Activated naive CD4-positive, alpha-beta T cell treated with anti-CD3 and anti-CD28 coated beads, Interleukin-2, amount 10 ng/mL, durations not matched to agents 7 days and 5 days (primary cell): ENCODE measurements around the gene MYLK3.

Experiments
- CTCF ChIA-PET: fragments of 350-600 bp; sonication (Branson Sonifier 250); formaldehyde crosslinking; loops from one replicate; lab custom pipeline; 2021; ENCODE audit warnings: antibody characterized with exemption; lab: Charles Lee
- DNase-seq: peaks from one replicate; pipeline ENCODE4 v3.0.0-alpha.2; 2020
- H3K27ac Mint-ChIP-seq: one replicate; pipeline ENCODE4 v1.8.0; 2021; ENCODE audit warnings: mild to moderate bottlenecking, moderate library complexity, mixed read lengths
- H3K27me3 Mint-ChIP-seq: one replicate; pipeline ENCODE4 v1.8.0; 2021; ENCODE audit warnings: mild to moderate bottlenecking, mixed read lengths
- H3K36me3 Mint-ChIP-seq: one replicate; pipeline ENCODE4 v1.8.0; 2021; ENCODE audit warnings: mixed read lengths
- H3K4me1 Mint-ChIP-seq: one replicate; pipeline ENCODE4 v1.8.0; 2021; ENCODE audit warnings: mixed read lengths
- H3K4me3 Mint-ChIP-seq: one replicate; pipeline ENCODE4 v1.8.0; 2021; ENCODE audit warnings: mild to moderate bottlenecking, moderate library complexity, mixed read lengths
- H3K9me3 Mint-ChIP-seq: one replicate; pipeline ENCODE4 v1.8.0; 2021; ENCODE audit warnings: mixed read lengths

The MYLK3 gene

DNA sequence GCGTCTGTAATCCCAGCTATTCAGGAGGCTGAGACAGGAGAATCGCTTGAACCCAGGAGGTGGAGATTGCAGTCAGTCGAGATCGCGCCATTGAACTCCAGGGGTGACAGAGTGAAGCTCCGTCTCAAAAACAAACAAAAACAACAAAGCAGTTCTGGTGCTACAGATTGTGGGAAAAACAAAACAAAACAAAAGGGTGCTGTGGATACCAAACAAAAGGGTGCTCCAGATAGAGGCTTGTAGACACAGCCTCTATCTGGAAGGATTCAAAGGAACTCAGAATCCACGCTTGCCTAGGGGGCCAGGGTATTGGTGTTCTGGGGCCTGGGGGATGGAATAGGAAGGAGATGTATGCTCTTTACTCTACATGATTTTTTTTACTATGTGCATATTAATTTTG lies 2.5 kb downstream of the MYLK3 start:
- Mint-ChIP-seq H3K4me3 (no peak overlapping the region), H3K27ac (no peak overlapping the region), H3K9me3 (no peaks in the 10 kb centered on the region), H3K27me3 (peaks cover 3% of the 10 kb centered on the region), H3K4me1 (peaks cover 4% of the 10 kb centered on the region), H3K36me3 (no peaks in the 10 kb centered on the region)
- no peak for DNase-seq
- CTCF ChIA-PET: interaction anchor here (1.2 kb wide), 1 partner anchor 72 kb away, joined by 3 read pairs; no protein-coding TSS in a partner anchor

DNA sequence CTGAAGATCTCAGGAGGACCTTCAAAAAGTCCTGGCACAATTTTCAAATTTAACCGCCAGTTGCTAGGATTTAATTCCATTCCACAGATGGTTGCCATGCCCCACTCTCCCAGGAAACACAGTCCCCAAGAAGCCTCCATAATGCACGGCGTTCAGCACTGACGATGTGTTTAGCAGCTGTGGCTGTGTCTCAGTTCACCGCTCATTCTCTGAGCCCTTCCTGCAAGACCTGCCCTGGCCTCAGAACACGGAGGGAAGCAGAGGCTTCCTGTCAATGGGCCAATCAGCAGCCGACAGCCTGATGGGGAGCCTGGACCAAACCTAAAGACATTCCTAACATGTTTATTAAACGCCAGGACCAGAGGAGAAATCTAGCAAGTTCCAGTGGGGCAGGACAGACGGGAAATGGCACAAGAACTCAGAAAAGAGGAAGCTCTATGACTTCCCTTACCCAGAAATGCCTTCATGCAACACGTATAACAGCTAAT lies 4.9 kb downstream of the MYLK3 start:
- H3K4me3 Mint-ChIP-seq: no peak overlapping the region
- H3K27me3 Mint-ChIP-seq: peaks cover 3% of the 10 kb centered on the region
- no peak for DNase-seq
- H3K36me3 Mint-ChIP-seq: no peaks in the 10 kb centered on the region
- CTCF ChIA-PET: interaction anchor here (1.2 to 1.4 kb wide), 2 partner anchors 69 to 165 kb away, joined by 3 to 4 read pairs; no protein-coding TSS in a partner anchor
- H3K27ac Mint-ChIP-seq: no peak overlapping the region
- H3K4me1 Mint-ChIP-seq: peaks cover 4% of the 10 kb centered on the region
- H3K9me3 Mint-ChIP-seq: no peaks in the 10 kb centered on the region

DNA sequence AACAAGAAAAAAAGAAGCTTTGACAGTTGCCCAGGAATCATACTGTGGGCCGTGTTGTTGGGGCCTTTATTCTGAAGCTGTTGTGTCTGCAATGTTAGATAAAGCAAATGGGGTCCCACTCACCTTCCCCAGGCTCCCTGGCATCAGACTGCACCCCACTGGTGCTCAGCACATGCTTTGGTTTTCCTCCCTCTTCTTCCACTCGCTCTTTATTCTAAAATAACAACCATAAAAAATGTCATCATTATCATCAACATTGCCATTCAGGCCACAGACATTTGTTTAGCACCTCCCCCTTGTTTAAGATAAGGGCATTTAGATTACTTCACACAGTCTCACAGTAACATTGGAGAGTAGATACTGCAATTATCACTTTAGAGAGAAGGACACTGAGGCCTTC lies 8.2 kb downstream of the MYLK3 start:
- peaks cover 3% of the 10 kb centered on the region for H3K27me3 Mint-ChIP-seq
- H3K4me1 Mint-ChIP-seq: peaks cover 4% of the 10 kb centered on the region
- H3K9me3 Mint-ChIP-seq: no peaks in the 10 kb centered on the region
- no peak for DNase-seq
- H3K4me3 Mint-ChIP-seq: no peak overlapping the region
- no peak overlapping the region for H3K27ac Mint-ChIP-seq
- no peaks in the 10 kb centered on the region for H3K36me3 Mint-ChIP-seq
- CTCF ChIA-PET: interaction anchor here (0.8 kb wide), 1 partner anchor 49 kb away, joined by 3 read pairs; no protein-coding TSS in a partner anchor

DNA sequence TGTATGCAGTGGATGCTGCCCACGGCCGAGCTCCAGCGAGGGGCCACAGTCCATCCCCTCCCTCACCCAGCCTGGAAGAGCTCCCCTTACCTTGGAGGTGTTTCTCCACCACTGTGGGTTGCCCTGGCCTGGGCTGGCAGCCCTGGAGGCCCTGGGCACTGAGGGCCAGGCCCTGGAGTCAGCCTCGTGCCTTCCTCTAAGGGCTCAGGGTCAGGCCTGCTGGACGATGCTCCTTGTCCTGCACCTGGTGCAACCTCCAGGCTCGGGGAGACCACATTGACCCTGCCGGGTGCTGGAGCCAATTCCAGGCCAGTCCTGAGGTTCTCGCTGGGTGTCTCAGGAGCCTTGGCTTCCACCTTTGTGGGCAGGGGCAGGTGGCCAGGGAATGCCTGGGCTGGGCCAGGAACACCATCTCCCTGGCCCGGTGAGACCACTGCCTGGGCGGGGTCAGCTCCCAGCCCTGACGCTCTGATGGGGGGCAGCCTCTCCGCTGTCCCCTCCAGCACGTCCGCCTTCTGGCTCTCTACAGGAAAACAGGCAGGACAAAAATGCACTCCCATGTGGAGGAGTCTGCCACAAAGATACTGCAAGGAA lies 10.4 kb downstream of the MYLK3 start:
- H3K9me3 Mint-ChIP-seq: no peaks in the 10 kb centered on the region
- CTCF ChIA-PET: no interaction called here
- H3K4me3 Mint-ChIP-seq: no peak overlapping the region
- H3K36me3 Mint-ChIP-seq: no peaks in the 10 kb centered on the region
- peaks cover under 1% of the 10 kb centered on the region for H3K27me3 Mint-ChIP-seq
- no peak overlapping the region for H3K27ac Mint-ChIP-seq
- H3K4me1 Mint-ChIP-seq: no peaks in the 10 kb centered on the region
- no peak for DNase-seq

DNA sequence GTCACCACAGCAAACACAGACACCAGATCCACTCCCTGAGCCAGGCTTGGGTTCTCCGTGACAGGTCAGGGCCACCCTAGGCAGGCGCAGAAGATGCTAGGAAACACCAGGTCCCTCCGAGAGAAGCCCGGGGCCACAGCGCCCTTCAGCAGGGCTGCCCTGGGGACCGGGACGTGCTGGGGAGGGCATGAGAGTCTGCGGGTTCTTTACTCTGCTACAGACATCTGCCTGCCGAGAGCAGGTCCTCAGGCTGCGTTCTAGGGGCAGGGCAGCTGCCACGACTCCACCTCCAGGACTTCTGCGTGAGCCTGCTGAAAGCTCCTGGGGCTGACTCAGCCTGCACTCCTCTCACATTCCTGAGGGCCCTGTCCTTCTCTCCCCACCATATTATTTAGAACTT lies 11.4 kb downstream of the MYLK3 start:
- no peak overlapping the region for H3K4me3 Mint-ChIP-seq
- H3K27me3 Mint-ChIP-seq: no peaks in the 10 kb centered on the region
- no peak for DNase-seq
- no peaks in the 10 kb centered on the region for H3K36me3 Mint-ChIP-seq
- no peaks in the 10 kb centered on the region for H3K4me1 Mint-ChIP-seq
- no peaks in the 10 kb centered on the region for H3K9me3 Mint-ChIP-seq
- H3K27ac Mint-ChIP-seq: no peak overlapping the region
- CTCF ChIA-PET: no interaction called here

DNA sequence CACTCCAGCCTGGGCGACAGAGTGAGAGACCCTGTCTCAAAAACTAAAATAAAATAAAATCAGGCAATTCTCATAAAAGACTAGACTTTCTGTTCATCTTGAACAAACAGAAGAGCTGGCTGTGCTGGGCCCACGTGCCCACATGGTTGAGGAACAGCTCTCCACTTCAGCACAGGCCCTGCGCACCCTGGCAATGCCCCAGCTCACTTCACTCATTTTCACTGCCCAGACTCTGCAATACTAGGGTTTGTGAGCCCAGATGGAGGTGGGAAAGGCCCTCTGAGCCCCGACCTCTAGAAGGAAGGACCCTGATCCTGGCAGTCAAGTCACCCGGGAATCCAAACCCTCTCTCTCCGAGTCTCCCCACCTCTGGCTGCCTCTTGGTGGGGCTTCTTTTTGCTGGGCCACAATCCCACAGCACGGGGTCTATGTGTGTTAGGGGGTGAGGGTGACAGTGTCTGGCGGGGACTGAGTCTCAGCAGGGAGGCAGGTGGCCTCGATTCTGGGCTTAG lies 14.8 kb downstream of the MYLK3 start:
- H3K27ac Mint-ChIP-seq: no peak overlapping the region
- H3K9me3 Mint-ChIP-seq: no peaks in the 10 kb centered on the region
- H3K4me1 Mint-ChIP-seq: no peaks in the 10 kb centered on the region
- no peaks in the 10 kb centered on the region for H3K27me3 Mint-ChIP-seq
- no peak for DNase-seq
- H3K36me3 Mint-ChIP-seq: no peaks in the 10 kb centered on the region
- CTCF ChIA-PET: no interaction called here
- no peak overlapping the region for H3K4me3 Mint-ChIP-seq

DNA sequence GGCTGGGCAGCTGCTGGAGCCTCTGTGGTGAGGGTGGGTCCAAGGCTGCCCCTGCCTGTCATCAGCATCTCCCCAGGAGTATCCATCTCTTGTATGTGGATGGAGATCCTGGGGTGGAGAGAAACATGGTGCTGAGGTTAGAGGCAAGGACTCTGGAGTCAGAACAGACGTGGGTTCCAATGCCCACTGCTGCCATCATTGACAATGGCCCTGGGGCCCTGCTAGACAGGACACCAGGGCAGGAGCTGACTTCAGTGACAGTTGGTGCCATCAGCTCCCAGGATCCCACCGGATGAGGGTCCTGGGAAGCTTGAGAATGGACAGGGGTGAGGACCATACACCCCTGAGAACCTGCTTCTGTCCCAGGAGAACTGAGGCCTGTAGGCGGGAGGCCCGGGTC lies 15.6 kb downstream of the MYLK3 start:
- Mint-ChIP-seq H3K27ac (no peak overlapping the region), H3K36me3 (no peaks in the 10 kb centered on the region), H3K4me3 (no peak overlapping the region), H3K27me3 (no peaks in the 10 kb centered on the region), H3K9me3 (no peaks in the 10 kb centered on the region), H3K4me1 (no peaks in the 10 kb centered on the region)
- DNase-seq: no peak
- CTCF ChIA-PET: no interaction called here

DNA sequence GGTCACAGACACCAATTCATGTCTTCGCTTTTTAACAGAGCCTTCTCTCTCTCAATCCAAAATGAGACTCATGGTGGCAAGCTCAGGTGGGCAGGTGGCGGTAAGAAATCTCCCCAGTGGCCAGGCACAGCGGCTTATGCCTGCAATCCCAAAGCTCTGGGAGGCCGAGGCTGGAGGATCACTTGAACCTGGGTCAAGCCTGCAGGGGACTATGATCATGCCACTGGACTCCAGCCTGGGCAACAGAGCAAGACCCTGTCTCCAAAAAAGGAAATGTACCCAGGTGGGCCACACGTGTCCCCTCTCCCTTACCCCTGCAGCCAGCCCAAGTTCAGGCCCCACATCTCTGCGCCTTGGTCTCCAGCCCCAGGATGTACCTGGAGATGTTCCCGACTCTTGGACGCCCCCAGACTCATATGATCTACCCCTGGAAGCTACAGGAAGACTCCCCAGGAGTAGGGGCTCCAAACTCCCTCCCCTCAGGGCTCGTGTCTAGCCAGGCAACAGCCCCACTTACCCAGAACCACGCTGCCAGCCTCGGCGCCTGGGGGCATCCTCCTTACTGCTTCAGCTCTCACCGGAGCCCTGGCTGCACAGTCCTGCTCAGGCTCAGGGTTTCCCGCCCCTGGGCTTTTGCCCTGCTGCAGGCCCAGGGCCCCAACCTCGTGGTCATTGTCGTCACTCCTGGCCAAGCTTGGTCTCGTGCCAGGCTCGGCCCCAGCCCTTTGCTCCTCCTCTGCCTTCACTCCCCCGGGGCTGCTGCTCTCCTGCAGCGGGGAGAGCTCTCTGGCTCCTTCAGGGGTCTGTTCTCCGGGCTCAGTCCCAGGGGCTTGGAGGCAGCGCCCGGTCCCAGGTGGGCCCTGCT lies 16.2 kb downstream of the MYLK3 start:
- Mint-ChIP-seq H3K27ac (no peak overlapping the region), H3K9me3 (no peaks in the 10 kb centered on the region), H3K4me1 (no peaks in the 10 kb centered on the region), H3K36me3 (no peaks in the 10 kb centered on the region), H3K27me3 (no peaks in the 10 kb centered on the region), H3K4me3 (no peak overlapping the region)
- no peak for DNase-seq
- CTCF ChIA-PET: no interaction called here

DNA sequence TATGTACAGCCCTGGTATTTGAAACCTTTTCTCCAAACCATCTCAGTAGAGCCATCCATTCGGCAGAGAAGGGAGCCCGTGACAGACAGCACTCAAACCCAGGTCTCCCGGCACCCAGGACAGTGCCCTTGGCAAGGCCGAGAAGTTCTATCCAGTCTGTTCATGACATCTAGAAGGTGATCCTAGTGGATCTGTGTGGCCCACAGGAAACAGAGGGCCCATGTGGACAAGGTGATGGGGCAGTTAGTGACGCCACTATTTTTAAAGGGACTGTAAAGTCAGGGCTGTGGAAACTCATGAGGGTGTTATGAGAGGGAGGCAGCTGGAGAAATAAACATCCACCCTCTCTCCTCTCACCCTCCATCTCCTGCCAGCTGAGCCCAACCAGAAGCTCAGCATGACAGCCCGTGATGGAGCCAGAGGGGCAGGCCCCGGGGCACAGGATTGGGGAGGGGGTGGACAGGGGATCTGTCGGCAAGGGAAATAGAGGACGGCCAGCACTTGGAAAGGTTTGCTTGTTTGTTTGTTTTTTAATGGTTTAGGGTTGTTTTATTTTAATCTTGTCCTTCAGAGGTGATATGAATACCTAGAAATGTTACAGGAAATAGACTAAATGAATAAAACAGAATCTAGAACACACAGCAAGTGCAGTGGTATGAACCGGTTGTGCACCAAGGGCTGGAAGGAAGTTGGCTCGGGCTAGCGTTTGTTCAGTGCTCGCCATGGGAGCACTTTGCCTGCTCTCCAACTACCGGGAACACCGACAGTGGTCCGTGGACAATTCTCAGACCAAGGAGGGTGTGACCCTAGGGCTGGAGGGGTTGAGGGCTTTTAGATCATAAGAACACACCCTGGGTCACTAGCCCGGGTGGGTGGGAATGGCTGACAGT lies 17.1 kb downstream of the MYLK3 start:
- no peaks in the 10 kb centered on the region for H3K36me3 Mint-ChIP-seq
- no peak overlapping the region for H3K27ac Mint-ChIP-seq
- H3K4me1 Mint-ChIP-seq: no peaks in the 10 kb centered on the region
- CTCF ChIA-PET: no interaction called here
- peaks cover 5% of the 10 kb centered on the region for H3K27me3 Mint-ChIP-seq
- H3K4me3 Mint-ChIP-seq: no peak overlapping the region
- DNase-seq: no peak
- H3K9me3 Mint-ChIP-seq: no peaks in the 10 kb centered on the region

DNA sequence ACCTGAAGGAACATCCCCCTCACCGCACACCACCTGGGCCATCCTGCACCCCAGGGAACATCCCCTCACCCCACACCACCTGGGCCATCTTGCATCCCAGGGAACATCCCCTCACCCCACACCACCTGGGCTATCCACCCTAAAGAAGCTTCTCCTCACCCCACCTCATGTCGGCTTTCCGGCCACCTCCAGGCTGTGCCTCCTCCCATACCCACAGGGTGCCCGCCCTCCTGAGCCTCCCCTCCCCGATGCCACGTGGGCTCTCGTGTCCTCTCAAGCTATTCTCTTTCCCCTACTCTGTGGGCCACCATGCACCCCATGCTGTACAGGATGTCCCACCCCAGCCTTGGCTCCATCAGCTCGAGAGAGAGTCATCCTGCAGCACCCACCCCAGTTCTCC lies 18.0 kb downstream of the MYLK3 start:
- no peaks in the 10 kb centered on the region for H3K36me3 Mint-ChIP-seq
- no peaks in the 10 kb centered on the region for H3K4me1 Mint-ChIP-seq
- no peak overlapping the region for H3K4me3 Mint-ChIP-seq
- peaks cover 5% of the 10 kb centered on the region for H3K9me3 Mint-ChIP-seq
- peaks cover 5% of the 10 kb centered on the region for H3K27me3 Mint-ChIP-seq
- no peak for DNase-seq
- H3K27ac Mint-ChIP-seq: no peak overlapping the region
- CTCF ChIA-PET: no interaction called here

DNA sequence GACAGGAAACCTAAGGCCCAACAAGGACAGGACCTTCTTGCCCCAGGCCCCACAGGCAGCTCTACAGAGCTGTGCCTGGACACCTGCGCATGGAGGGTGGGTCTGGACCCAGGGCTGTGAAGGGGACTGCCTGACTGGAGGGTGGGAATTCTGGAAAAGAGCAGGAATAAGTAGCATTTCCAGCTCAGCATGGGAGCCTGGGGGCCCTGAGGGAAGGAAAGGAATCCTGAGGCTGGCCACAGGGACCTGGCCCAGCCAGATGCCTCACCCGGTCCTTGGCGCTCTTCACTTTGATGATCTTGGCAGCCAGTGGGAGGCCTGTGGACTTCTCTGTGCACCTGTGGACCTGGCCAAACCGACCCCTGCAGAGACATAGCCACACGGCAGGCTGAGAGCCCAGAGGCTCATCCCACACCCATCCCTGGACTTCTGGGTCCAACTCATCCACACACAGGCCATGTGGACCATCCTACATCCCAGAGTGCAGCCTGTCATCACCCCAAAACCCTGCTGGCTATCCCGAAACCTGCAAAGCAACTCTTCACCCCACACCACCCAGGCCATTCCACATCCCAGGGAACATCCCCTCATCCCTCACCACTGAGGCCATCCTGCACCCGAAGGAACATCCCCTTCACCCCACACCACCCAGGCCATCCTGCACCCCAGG lies 18.7 kb downstream of the MYLK3 start:
- Mint-ChIP-seq H3K9me3 (peaks cover 5% of the 10 kb centered on the region), H3K4me1 (no peaks in the 10 kb centered on the region), H3K36me3 (no peaks in the 10 kb centered on the region), H3K27ac (no peak overlapping the region), H3K4me3 (no peak overlapping the region), H3K27me3 (peaks cover 5% of the 10 kb centered on the region)
- CTCF ChIA-PET: no interaction called here
- no peak for DNase-seq

DNA sequence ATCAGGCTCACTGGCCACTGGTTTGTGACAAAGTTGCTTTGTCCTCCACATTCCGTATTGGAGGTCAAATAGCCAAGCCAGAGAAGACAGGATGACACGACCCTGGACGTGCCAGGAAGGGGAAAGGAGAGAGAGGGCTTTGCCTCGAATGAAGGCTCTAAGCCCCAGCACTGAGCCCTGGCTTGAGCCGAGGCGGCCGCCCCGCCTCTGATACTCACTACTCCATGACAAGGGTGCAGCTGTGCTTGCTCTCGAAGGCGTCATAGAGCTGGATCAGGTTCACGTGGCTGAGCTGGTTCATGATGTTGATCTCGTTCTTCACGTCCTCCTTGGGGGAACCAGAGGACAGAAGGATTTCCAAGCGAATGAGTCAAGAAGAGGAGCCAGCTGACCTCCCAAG lies 19.3 kb downstream of the MYLK3 start:
- no peaks in the 10 kb centered on the region for H3K36me3 Mint-ChIP-seq
- H3K27ac Mint-ChIP-seq: no peak overlapping the region
- CTCF ChIA-PET: no interaction called here
- DNase-seq: no peak
- H3K9me3 Mint-ChIP-seq: peaks cover 5% of the 10 kb centered on the region
- H3K27me3 Mint-ChIP-seq: peaks cover 5% of the 10 kb centered on the region
- no peaks in the 10 kb centered on the region for H3K4me1 Mint-ChIP-seq
- no peak overlapping the region for H3K4me3 Mint-ChIP-seq

DNA sequence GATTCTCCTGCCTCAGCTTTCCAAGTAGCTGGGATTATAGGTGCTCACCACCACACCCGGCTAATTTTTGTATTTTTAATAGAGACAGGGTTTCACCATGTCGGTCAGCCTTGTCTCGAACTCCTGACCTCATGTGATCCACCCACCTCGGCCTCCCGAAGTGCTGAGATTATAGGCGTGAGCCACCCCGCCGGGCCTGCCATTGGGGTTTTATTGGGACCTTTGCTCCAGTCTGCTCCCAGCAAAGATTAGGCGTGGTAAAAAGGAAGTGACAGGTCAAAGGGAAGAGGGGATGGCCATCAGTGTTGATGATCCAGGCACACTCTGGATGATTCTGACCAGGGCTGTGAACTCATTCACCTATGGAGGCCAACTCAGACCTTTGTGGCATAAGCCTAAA lies 20.5 kb downstream of the MYLK3 start:
- H3K9me3 Mint-ChIP-seq: peaks cover 5% of the 10 kb centered on the region
- H3K27me3 Mint-ChIP-seq: peaks cover 5% of the 10 kb centered on the region
- no peak overlapping the region for H3K27ac Mint-ChIP-seq
- CTCF ChIA-PET: no interaction called here
- no peak for DNase-seq
- no peak overlapping the region for H3K4me3 Mint-ChIP-seq
- no peaks in the 10 kb centered on the region for H3K4me1 Mint-ChIP-seq
- no peaks in the 10 kb centered on the region for H3K36me3 Mint-ChIP-seq

DNA sequence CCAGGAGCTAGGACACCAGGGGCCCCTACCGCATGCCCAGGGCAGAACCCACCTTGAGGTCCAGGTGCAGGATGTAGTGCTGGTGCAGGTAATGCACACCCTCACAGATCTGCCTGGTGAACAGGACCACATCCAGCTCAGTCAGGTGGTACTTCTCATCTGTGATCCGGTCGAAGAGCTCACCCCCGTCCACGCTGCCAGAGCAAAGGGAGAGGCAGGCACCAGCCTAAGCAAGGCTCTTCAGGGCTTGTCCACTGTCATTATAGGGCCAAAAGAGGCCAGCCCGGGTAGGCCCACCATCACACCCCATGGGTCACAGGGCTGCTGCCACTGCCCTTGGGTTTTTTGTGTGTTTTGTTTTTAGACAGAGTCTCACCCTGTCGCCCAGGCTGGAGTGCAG lies 21.0 kb downstream of the MYLK3 start:
- CTCF ChIA-PET: no interaction called here
- Mint-ChIP-seq H3K9me3 (peaks cover 5% of the 10 kb centered on the region), H3K27me3 (peaks cover 5% of the 10 kb centered on the region), H3K27ac (no peak overlapping the region), H3K36me3 (no peaks in the 10 kb centered on the region), H3K4me3 (no peak overlapping the region), H3K4me1 (no peaks in the 10 kb centered on the region)
- DNase-seq: no peak
